Epidermal melanocyte (primary cell): ENCODE data around the gene SELENOT.
"Not testable (repeated sequence)": the region's sequence is repeated elsewhere in the genome, so short reads cannot be mapped to it uniquely, and the experiment has no call there.

Experiments
- DNase-seq: peaks from one replicate; pipeline ENCODE4 v3.0.0; 2011; ENCODE audit warnings: low spot score; ENCODE audit not compliant: insufficient read length

The SELENOT gene, protein sequence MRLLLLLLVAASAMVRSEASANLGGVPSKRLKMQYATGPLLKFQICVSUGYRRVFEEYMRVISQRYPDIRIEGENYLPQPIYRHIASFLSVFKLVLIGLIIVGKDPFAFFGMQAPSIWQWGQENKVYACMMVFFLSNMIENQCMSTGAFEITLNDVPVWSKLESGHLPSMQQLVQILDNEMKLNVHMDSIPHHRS

DNA sequence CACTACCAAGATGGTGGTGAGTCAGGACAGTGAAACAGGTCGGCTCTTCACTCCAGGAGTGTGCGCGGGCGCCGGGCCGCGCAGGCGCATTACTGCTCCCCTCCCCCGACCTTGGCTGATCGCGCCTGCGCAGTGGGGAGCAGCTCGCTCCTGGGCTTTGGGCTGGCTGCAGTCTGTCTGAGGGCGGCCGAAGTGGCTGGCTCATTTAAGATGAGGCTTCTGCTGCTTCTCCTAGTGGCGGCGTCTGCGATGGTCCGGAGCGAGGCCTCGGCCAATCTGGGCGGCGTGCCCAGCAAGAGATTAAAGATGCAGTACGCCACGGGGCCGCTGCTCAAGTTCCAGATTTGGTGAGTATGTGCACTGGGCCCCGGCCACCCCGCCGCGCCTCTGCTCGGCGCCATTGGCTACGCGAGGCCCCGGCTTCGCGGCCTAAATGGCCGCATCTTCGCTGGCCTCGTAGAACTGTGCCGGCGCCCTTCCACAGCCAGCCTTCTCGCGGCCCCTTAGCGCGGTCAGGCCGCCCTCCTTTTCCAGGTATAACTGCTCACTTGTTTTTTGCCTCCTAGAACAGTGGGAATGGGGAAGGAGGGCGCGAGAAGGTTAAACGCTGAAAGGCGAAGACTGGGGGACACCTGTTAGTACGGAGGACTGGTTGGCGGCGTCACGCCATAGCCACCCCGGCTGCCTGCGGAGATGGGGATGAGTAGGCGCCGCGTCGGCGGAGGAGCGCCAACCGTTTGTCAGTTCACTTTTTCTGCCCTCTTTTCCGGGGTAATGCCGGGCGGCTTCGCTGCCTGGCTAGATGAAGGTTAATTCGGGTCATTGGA lies at the start of gene SELENOT:
Gene SELENOT (plus strand): TSS at position 169 of the 827 bp plus-strand sequence. CDS start 42 bp downstream, at position 211.
- DNase-seq: peak; percentile 97

DNA sequence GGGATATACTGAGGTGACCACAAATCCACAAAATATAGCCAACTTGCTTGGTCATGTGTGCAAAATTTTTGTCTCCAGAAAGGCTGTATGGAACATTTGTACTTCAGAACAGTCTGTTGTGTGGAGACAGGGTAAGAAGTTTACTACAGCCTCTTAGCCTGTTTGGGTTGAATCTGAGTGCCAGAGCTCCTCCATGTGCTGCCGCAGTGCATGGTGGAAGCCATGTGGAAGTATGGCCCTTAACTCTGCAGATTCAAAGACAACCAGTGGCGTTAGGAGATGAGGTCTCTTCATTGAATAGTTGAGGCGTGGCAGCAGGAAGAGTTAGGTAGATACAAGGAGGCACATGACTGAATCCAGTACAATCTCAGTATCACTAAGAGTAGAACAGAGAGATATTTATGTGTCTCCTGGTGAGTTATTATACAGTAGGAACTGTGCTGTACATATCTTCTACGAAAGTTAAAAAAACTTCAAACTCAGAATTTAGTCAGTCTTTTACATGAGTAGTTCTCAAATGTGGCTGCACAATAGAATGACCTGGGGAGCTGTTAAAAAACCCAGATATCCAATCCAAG lies 47.2 kb upstream of the SELENOT start:
- no peak for DNase-seq

DNA sequence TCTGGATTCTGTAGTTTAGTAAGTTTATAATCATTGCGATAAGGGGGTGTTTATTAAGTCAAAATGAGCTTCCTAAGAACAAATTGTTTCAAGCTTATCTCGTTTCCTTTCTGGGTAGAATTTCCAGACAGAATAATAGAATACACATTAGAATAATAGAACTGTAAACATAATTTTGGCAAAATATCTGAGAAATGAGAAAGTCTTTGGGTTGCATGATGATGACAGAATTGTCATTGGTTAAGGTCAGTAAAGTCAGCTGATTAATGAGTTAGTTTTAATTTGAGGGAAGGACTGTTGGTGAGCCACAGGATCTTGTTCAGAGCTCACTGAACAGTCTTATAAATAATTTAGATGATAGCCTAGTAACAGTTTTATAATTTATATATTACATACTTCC lies 46.3 kb upstream of the SELENOT start:
- DNase-seq: no peak

DNA sequence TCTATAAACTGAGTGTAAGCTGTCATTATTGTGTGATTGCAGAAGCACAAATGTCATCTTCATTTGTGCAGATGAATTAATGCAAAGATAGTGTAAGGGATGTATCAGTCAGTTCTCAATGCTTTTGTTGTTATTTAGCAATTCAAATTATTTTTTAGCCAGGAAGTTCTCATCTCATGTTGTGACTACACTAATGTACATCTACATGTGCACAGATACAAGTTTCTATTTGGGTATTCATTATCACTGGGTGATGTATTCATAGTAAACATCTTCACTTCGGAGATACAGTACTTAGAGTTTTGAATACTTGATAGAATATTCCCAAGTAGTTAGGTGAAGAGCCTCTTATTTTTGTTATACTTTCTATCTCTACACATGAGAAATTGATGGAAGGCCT lies 45.4 kb upstream of the SELENOT start:
- no peak for DNase-seq

DNA sequence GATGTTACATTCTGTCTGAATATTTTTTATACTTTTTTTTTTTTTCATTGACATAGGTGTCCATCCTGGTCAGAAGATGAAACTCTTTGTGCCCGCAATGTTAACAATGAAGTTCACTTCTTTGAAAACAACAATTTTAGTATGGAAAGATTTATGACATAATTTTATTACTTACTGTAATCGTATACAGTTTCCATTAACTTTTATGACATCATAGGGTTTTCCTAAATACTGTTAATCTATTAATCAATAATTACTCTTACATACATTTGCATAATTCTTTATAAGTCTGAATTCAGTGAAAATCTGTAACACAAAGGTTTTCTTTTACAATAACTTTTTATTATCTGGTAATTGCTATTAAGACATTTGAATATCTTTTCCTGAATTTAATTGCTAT lies 38.9 kb upstream of the SELENOT start:
- DNase-seq: no peak

DNA sequence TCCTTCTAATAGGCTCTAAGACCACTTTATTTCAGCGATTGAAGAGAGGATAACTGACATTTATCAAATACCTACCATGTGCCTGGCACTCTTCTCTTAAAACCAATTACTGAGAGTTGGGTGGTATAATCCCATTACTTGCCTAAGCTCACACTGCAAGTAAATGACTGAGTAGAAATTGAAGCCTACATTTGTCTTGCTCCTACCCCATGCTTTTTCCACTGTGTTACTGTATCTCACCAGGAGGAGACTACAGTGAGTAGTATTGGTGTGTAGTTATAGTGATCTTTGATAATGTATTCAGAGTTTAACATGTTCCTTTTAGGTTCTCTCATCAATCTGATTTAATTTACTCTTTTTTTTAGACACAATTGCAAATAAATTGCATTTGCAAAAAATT lies 35.8 kb upstream of the SELENOT start:
- no peak for DNase-seq

DNA sequence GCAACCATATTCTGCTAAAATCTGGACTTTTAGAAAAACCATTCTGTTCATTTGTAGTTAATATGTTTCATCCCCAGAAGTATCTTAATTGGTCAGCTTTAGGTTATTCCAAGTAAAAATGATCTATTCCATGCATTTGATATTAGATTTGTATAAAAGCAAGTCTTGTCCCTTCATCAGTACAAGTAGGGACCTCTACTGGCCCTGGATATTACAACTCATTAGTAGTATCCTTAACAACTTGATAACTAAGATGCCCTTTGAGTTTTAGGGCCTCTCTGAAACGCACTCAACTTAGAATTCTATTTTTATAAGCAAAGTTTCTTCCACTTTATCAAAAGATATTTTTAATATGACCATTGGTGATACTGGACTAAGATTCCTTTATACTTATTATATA lies 25.3 kb upstream of the SELENOT start:
- DNase-seq: no peak

DNA sequence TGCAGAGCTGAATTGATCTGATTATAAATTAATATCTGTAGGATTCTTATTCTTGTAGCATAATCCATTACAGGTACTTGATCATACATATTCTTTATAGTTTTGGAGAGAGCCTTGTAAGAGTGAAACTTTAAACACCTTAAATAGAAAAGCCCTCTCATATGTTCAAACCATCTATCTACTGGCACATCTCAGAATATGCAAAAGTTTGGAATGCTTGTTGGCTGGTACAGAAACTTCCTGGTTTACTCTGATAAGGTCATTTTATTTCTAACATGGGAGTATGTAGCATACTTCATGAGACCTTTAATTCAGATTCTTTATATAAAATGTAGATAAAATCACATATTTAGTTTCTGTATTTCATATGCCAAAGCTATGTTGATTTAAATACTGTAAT lies 21.9 kb upstream of the SELENOT start:
- no peak for DNase-seq

DNA sequence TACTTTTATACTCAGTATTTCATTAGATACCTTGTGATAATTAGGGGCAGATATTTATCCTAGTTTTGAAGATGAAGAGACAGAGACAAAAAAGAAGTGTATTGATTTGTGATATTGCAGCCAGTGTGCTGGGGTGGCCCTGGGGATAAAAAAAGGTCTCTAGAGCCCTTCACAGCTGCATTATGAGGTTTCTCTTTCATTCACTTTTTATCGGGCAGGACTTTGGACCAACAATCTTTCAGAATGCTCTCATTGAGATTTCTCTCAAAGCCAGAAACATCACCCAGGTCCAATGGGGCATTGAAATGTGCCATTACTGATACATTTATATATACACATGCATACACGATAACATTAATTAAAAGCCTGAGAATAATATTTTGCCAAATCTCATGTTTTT lies 20.5 kb upstream of the SELENOT start:
- DNase-seq: no peak

DNA sequence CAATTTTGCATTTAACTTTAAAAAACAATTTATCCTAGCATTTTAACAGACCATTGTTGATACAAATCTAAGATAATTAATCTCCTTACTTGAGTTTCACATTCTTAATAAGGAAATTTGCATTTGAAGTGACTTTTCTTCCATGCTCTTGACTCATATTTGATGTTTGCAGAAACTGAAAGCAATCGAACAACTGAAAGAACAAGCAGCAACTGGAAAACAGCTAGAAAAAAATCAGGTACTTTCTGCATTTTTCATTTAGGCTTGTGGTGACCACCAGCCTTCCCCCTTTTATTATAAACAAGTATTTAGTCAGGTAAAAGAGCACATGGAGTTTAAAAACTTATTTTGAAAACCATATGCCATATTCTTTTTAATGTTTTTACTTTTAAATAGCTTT lies 20.1 kb upstream of the SELENOT start:
- DNase-seq: no peak

DNA sequence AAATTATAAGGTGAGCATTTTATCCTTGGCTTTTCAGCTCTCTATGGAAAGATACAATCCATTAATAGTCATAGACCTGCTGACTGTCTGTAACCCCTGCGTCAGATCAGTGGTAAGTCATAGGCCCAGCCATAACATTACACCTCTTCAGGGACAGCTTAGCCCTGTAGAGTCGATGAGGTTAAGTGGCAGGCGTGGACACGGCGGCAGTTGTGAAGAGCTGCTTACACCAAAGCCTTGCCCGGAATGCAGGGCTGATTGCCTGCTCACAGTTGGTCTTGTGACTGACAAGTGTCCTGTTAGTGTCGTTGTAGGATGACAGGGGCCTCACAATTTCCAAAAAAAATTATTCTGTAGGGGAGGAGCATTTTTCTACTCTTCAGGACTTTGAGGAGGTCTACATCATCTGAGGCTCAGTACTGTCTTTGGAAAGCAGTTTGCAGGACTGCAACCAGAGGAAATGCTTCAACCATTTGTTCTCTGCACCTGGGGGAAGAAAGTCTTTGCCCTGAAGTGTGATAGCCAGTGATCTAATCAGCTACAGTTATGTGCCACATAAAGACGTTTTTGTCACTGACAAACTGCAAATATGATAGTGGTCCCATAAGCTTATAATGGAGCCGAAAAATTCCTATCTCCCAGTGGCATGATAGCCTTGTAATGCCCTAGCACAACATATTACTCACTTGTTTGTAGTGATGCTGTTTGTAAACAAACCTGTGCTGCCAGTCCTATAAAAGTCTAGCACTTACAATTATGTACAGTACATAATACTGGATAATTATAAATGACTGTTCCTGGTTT lies 14.9 kb upstream of the SELENOT start:
- no peak for DNase-seq

DNA sequence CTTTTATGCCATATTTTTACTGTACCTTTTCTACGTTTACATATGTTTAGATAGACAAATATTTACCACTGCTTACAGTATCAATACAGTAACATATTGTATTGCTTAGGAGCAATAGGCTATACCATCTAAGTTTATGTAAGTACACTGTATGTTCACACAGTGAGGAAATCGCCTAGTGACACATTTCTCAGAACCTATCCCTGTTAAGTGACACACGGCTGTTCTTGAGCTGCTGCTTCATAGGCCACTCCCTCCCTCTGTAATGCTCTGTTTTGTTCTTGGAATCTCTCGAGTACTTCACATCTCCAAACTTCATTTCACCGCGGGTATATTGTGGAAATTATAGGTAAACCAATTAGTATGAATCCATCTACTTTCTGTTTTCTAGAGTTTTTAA lies 13.4 kb upstream of the SELENOT start:
- DNase-seq: no peak

DNA sequence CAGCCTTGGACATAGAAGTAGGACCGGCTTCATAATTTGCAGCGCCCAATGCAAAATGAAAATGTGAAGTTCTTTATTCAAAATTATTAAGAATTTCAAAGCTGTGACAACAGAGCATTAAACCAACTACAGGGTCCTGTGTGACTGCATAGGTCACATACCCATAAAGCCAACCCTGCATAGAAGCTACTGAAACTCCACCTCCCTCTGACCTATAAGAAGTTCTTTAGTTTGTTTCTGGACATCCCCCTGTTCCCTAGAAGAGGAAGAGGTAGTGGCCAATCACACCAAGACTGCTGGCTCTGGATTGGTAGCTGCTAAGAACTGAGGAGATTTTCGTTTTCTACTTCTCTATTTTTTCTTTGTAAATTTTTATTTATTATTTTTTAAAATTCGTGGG lies 9.0 kb upstream of the SELENOT start:
- DNase-seq: no peak

DNA sequence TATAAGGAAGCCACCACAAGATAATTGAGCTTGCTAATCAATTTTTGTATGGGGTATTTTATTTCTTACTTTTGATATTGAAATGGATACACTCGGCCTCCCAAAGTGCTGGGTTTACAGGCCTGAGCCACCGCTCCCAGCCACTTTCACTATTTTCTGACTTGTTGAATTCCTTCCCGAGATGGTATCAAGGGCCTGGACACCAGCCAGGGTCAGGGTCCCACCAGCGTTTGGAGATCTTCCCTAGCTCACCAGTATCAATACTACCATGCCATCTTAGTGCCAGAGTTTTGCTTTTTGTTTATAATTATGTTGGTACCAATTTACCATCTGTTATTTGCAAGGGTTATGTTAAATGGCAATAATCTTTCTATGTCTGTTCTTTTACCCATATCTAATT lies 5.5 kb upstream of the SELENOT start:
- no peak for DNase-seq

DNA sequence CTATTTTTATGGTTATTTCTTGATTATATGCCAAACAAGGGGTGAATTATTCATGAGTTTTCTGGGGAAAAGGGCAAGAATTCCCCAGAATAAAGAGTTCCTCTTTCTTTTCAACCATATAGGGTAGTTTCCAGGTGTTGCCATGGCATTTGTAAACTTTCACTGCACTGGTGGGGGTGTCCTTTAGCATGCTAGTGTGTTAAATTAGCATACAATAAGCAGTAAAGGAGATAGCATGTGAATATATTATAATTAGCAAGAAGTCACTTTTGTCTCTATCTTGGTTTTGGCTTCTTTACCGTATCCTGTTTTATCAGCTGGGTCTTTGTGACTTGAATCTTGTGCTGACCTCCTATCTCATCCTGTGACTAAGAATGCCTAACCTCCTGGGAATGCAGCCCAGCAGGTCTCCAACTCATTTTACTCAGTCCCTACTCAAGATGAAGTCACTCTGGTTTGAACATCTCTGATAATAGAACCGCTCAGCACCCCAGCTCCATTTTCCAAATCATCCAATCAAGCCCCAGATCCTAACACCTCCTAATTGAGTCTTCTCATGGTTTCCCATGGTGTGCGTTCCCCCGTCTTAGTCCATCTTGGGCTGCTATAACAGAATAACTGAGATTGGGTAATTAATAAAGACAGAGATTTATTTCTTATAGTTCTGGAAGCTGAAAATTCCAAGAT lies 3.4 kb upstream of the SELENOT start:
- DNase-seq: no peak

DNA sequence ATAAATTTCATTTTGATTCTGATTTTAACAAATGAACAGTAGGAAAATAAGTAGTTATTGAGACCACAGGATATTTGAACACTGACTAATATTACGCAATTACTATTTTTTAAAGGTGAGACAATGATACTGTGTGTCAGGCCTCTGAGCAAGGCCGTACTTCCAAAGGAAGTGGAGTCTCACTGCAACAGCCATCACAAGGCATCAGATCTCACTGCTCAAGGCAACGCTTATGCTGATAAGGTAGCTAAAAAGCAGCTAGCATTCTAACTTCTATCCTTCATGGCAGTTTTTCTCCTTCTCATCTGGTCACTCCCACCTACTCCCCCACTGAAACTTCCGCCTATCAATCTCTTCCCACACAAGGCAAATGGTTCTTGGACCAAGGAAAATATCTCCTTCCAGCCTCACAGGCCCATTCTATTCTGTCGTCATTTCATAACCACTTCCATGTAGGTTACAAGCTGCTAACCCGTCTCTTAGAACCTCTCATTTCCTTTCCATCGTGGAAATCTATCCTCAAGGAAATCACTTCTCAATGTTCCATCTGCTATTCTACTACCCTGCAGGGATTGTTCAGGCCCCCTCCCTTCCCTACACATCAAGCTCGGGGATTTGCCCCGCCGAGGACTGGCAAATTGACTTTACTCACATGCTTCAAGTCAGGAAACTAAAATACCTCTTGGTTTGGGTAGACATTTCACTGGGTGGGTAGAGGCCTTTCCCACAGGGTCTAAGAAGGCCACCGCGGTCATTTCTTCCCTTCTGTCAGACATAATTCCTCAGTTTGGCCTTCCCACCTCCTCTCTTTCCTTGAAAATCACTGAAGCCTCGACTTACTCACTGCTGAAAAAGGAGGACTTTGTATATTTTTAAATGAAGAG lies 2.2 kb upstream of the SELENOT start:
- DNase-seq: not testable (repeated sequence)

DNA sequence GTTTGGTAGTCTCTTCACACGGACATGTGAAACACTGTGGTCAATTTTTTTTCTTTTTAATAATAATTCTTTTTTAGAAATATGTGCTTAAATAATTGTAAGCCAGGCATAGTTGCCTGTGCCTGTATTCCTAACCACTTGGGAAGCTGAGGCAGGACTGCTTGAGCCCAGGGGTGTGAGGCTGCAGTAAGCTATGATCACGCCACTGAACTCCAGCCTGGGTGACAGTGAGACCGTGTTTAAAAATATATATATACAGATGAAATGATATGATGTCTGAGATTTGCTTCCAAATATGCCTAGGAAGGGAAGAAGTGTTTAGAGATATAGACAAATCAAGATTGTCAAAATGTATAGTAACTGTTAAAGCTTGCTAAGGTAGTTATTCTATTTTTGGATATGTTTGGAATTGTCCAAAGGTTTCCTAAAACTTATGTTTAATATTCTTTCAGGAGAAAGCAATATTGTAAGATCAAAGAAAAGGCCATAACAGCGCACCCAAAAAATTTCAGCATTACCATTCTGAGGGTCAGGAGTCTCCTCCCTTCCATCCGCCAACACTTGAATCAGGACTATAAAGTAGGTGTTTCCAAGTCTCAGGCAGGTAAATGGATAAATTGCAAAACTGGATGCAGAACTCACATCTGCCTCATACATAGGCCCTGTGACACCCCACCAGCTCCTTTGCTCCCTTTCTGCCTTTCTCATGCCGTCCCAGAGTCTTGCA lies 532 bp upstream of the SELENOT start:
- DNase-seq: no peak

DNA sequence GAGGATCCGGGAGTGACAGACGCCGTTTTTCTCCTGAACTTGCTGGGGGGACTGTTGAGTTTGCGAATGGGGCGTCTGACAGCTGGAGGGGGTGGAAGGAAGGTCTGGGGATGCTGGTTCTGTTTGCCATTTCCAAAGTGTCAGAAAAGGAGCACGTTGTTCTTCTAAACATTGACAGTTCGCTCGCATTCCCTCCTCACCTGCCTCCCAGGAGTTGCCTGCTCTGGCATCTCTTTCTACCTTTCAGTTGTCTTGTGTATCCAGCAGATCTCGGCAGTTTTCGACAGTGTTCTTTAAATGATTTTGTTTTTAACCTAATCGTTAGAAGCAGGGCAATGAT lies 829 bp downstream of the SELENOT start:
- DNase-seq: no peak

DNA sequence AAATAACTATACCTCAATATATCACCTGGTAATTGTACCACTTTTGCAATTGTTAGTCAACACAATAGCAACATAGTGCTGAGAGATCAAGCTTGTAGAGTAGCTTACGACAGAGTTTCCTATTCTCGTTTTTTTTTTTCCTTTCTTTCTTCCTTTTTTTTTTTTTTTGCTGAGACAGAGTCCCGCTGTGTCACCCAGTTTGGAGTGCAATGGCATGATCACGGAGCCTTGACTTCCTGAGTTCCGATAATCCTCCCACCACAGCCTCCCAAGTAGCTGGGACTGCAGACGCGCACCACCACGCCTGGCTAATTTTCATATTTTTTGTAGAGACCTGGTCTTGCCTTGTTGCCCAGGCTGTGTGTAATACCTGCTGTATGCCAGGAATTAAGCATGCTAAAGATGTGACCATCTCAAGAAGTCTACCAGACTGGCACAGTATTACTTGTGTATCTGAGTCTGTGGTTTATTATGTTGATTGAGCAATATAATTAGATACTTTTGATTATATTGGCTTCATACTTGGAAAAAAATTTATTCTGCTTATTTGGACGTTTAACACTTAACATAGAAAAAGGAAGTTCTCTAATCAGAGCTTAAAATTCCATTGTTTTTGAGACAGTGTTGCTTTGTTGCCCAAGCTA lies 3.0 kb downstream of the SELENOT start:
- DNase-seq: no peak
